Liver (tissue), 9 donors: ENCODE measurements around the gene TMEM217. TPM values are rescaled to one million over a fixed set of nuclear protein-coding genes. Genes with fewer than 3 reads are reported as not detected.

Experiments used
- DNase-seq: peaks from one replicate; pipeline ENCODE4 v3.0.0-alpha.2; 2017; ENCODE audit warnings: low spot score
- H3K27ac ChIP-seq, 2 donors: one replicate each; pipeline ENCODE4 v1.7.0; 2013; ENCODE audit warnings: inconsistent platforms in 2 of 2, low read length in 2 of 2, control low read depth in 1 of 2, low read depth in 1 of 2, mild to moderate bottlenecking in 1 of 2
- H3K27me3 ChIP-seq, 4 donors: one replicate each; pipeline versions ENCODE4 v1.6.1 to v1.7.0; 2013; ENCODE audit warnings: low read length in 3 of 4, inconsistent platforms in 1 of 4, mild to moderate bottlenecking in 1 of 4, moderate library complexity in 1 of 4; ENCODE audit not compliant: control insufficient read depth in 4 of 4, insufficient read depth in 4 of 4
- H3K36me3 ChIP-seq, 4 donors: one replicate each; pipeline versions ENCODE4 v1.6.1 to v1.7.0; 2013; ENCODE audit warnings: low read length in 3 of 4, mild to moderate bottlenecking in 3 of 4, low read depth in 1 of 4, moderate library complexity in 1 of 4; ENCODE audit not compliant: control insufficient read depth in 4 of 4, insufficient read depth in 3 of 4
- H3K4me1 ChIP-seq, 4 donors: one replicate each; pipeline versions ENCODE4 v1.6.1 to v1.7.0; 2013; ENCODE audit warnings: low read length in 3 of 4, mild to moderate bottlenecking in 3 of 4, moderate library complexity in 1 of 4; ENCODE audit not compliant: control insufficient read depth in 4 of 4, insufficient read depth in 4 of 4
- H3K4me3 ChIP-seq, 3 donors: one replicate each; pipeline versions ENCODE4 v1.6.1 to v1.7.0; 2013; ENCODE audit warnings: low read length in 3 of 3, control low read depth in 1 of 3, low read depth in 1 of 3, mild to moderate bottlenecking in 1 of 3
- H3K9ac ChIP-seq, 2 donors: one replicate each; pipeline ENCODE4 v1.7.0; 2013; ENCODE audit warnings: low read length in 2 of 2, mild to moderate bottlenecking in 2 of 2, moderate library complexity in 2 of 2, control low read depth in 1 of 2, low read depth in 1 of 2
- H3K9me3 ChIP-seq, 4 donors: one replicate each; pipeline versions ENCODE4 v1.6.1 to v1.7.0; 2013; ENCODE audit warnings: low read length in 3 of 4; ENCODE audit not compliant: control insufficient read depth in 4 of 4
- EGR1 ChIP-seq, 2 donors: IDR thresholded peaks; 2 replicates each; pipeline ENCODE4 v1.6.1; 2016 to 2018; ENCODE audit warnings: antibody characterized with exemption in 2 of 2, low read depth in 2 of 2
- FOXA1 ChIP-seq: IDR thresholded peaks from 2 replicates; pipeline ENCODE4 v1.6.1; 2016; ENCODE audit warnings: antibody characterized with exemption
- FOXA2 ChIP-seq: IDR thresholded peaks from 2 replicates; pipeline ENCODE4 v1.6.1; 2016; ENCODE audit warnings: antibody characterized with exemption
- GABPA ChIP-seq, 2 donors: IDR thresholded peaks in 1 of 2; conservative IDR thresholded peaks in 1 of 2; 2 replicates each; pipeline ENCODE4 v1.6.1; 2016; ENCODE audit warnings: antibody characterized with exemption in 2 of 2, mild to moderate bottlenecking in 1 of 2, moderate library complexity in 1 of 2
- HNF4A ChIP-seq, 2 donors: conservative IDR thresholded peaks; 2 replicates each; pipeline ENCODE4 v1.6.1; 2016; ENCODE audit warnings: antibody characterized with exemption in 2 of 2, mild to moderate bottlenecking in 2 of 2
- HNF4G ChIP-seq: IDR thresholded peaks from 2 replicates; pipeline ENCODE4 v1.6.1; 2016; ENCODE audit warnings: antibody characterized with exemption
- NR2F2 ChIP-seq: IDR thresholded peaks from 2 replicates; pipeline ENCODE4 v1.6.1; 2016; ENCODE audit warnings: antibody characterized with exemption
- RAD21 ChIP-seq, 2 donors: IDR thresholded peaks; 2 replicates each; pipeline ENCODE4 v1.6.1; 2016; ENCODE audit warnings: antibody characterized with exemption in 2 of 2, mild to moderate bottlenecking in 2 of 2
- RXRA ChIP-seq, 2 donors: IDR thresholded peaks; 2 replicates each; pipeline ENCODE4 v1.6.1; 2017 to 2018; ENCODE audit warnings: antibody characterized with exemption in 2 of 2, mild to moderate bottlenecking in 1 of 2
- SP1 ChIP-seq: IDR thresholded peaks from 2 replicates; pipeline ENCODE4 v1.6.1; 2018; ENCODE audit warnings: antibody characterized with exemption, mild to moderate bottlenecking
- TAF1 ChIP-seq: conservative IDR thresholded peaks from 2 replicates; pipeline ENCODE4 v1.6.1; 2016; ENCODE audit warnings: antibody characterized with exemption, mild to moderate bottlenecking
- YY1 ChIP-seq: IDR thresholded peaks from 2 replicates; pipeline ENCODE4 v1.6.1; 2016; ENCODE audit warnings: antibody characterized with exemption, mild to moderate bottlenecking
- WGBS: extraction: QIAGEN DNeasy Blood & Tissue Kit; methylation state at CpG from one replicate; pipeline ENCODE4 v1.1.7; 2013; 5-methylcytosine and 5-hydroxymethylcytosine counted together
- polyA plus RNA-seq, 2 donors: library from polyadenylated mRNA; stranded (reverse) in 1 of 2; unstranded in 1 of 2; fragments of 200-250 nt in 1 of 2; fragments of >200 nt in 1 of 2; fragmentation: Nextera tagmentation in 1 of 2; extraction: Ambion mirVana in 1 of 2; gene quantifications; one replicate each; pipeline versions ENCODE4 v1.2.1 to v1.2.3, GENCODE V29; 2013 to 2015
- total RNA-seq, 2 donors: library from RNA; depleted of rRNA; stranded (reverse); fragments of >200 nt; gene quantifications; one replicate each; pipeline ENCODE4 v1.2.3, GENCODE V29; 2014
- TF ChIP-seq, protein P1 (sequence below): fragments of 150-350 bp; IDR thresholded peaks from 2 replicates; pipeline ENCODE4 v1.5.1; 2017; ENCODE audit warnings: improper control_type of control experiment, low read depth, low read length; ENCODE audit not compliant: missing input control
- TF ChIP-seq, protein P2 (sequence below): IDR thresholded peaks from 2 replicates; pipeline ENCODE4 v1.6.1; 2016; ENCODE audit warnings: antibody characterized with exemption, mild to moderate bottlenecking
- TF ChIP-seq, protein P3 (sequence below): IDR thresholded peaks from 2 replicates; pipeline ENCODE4 v1.6.1; 2016; ENCODE audit warnings: antibody characterized with exemption
- TF ChIP-seq, protein P4 (sequence below): IDR thresholded peaks from 2 replicates; pipeline ENCODE4 v1.6.1; 2016; ENCODE audit warnings: antibody characterized with exemption
- TF ChIP-seq, protein P5 (sequence below): IDR thresholded peaks from 2 replicates; pipeline ENCODE4 v1.6.1; 2016; ENCODE audit warnings: antibody characterized with exemption
- donor health status: healthy.
- donor health status: healthy.
- donor health status: healthy.
- donor health status: healthy.
- donor health status: healthy.

The TMEM217 gene
- total and polyA plus RNA-seq, 4 donors = 0.39 to 3.2 (median 0.62) TPM

DNA sequence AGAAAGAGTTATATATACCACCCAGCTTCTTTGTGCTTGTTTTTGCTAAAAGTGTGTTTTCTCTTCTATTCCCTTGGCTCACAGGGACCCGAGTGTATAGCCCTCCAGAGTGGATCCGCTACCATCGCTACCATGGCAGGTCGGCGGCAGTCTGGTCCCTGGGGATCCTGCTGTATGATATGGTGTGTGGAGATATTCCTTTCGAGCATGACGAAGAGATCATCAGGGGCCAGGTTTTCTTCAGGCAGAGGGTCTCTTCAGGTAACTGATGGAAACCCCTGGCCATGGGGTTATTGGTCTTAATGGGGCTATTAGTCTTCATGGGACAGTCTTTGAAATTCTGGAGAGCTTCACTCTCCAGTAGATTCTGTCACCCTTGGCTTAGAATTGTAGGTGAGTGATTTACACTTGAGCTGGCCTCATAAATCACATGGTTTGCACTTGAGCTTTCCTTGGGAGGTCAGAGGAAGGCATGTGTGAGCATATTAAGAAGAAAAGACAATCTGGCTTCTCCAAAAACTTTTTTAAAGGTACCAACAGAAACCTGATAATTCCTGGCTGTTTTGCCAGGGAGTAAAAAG, 84.9 kb downstream of the TMEM217 start:
- H3K36me3 ChIP-seq = peaks cover 18 to 31% (median 26%) of the 10 kb centered on the region in 4 donors
- TF ChIP-seq FOXA2 = no peak
- TF ChIP-seq, protein P1, sequence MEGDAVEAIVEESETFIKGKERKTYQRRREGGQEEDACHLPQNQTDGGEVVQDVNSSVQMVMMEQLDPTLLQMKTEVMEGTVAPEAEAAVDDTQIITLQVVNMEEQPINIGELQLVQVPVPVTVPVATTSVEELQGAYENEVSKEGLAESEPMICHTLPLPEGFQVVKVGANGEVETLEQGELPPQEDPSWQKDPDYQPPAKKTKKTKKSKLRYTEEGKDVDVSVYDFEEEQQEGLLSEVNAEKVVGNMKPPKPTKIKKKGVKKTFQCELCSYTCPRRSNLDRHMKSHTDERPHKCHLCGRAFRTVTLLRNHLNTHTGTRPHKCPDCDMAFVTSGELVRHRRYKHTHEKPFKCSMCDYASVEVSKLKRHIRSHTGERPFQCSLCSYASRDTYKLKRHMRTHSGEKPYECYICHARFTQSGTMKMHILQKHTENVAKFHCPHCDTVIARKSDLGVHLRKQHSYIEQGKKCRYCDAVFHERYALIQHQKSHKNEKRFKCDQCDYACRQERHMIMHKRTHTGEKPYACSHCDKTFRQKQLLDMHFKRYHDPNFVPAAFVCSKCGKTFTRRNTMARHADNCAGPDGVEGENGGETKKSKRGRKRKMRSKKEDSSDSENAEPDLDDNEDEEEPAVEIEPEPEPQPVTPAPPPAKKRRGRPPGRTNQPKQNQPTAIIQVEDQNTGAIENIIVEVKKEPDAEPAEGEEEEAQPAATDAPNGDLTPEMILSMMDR = no peak
- TF ChIP-seq, protein P2, sequence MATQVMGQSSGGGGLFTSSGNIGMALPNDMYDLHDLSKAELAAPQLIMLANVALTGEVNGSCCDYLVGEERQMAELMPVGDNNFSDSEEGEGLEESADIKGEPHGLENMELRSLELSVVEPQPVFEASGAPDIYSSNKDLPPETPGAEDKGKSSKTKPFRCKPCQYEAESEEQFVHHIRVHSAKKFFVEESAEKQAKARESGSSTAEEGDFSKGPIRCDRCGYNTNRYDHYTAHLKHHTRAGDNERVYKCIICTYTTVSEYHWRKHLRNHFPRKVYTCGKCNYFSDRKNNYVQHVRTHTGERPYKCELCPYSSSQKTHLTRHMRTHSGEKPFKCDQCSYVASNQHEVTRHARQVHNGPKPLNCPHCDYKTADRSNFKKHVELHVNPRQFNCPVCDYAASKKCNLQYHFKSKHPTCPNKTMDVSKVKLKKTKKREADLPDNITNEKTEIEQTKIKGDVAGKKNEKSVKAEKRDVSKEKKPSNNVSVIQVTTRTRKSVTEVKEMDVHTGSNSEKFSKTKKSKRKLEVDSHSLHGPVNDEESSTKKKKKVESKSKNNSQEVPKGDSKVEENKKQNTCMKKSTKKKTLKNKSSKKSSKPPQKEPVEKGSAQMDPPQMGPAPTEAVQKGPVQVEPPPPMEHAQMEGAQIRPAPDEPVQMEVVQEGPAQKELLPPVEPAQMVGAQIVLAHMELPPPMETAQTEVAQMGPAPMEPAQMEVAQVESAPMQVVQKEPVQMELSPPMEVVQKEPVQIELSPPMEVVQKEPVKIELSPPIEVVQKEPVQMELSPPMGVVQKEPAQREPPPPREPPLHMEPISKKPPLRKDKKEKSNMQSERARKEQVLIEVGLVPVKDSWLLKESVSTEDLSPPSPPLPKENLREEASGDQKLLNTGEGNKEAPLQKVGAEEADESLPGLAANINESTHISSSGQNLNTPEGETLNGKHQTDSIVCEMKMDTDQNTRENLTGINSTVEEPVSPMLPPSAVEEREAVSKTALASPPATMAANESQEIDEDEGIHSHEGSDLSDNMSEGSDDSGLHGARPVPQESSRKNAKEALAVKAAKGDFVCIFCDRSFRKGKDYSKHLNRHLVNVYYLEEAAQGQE = no peak
- TF ChIP-seq FOXA1 = no peak
- no peak for TF ChIP-seq HNF4G
- H3K27ac ChIP-seq = no peak overlapping the region
- peak overlapping the region; percentile 35 to 97 (median 84) for H3K4me3 ChIP-seq
- peaks cover 3 to 17% (median 6%) of the 10 kb centered on the region in 4 donors for H3K4me1 ChIP-seq
- H3K27me3 ChIP-seq = no peaks in the 10 kb centered on the region
- H3K9me3 ChIP-seq = no peaks in the 10 kb centered on the region
- peak overlapping the region in 1 of 2 donors; percentile 51 for H3K9ac ChIP-seq
- DNase-seq = no peak
- WGBS = 90% methylated on average over 7 of the region's 7 CpGs

DNA sequence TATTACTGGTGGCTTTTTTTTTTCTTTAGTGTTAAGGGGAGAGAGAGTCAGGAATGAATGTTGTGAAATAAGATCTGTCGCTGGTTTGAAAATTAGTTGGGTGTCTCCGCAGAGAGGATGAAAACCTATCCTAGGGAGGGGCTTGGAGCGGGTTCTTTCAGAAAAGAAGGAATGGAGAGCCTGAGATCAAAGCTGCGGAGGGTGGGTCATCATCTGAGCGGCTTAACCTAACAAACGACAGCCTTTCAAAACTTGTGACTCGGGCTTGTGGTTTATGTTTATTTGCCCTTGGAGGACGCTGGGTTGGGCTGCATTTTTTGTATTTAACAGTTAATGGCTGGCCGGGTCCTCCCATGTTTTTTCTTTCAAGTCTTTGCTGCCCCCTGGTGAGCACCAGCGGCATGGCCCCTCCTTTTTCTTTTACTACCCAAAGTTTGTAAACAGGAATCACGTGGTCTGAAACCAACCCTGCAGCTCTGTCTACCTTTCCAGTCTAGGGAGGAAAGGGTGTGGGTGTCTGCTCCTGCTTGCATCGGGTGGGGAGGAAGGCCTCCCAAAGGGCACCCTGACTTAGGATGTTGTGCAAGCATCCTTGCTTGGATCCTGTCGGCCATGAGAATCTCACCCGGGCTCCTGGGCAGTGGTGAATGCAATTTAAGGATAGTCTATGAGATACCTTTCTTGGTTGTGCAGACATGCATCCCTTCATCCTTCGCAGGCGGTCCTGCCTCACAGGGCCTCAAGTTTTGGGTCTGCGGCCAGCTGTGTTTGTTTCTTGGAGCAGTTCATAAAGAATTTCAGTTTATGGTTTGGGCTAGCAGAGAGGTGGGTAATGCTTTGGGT, 85.8 kb downstream of the TMEM217 start:
- Histone ChIP-seq H3K9ac (peak overlapping the region; percentile 85 to 89), H3K27me3 (no peaks in the 10 kb centered on the region), H3K36me3 (peaks cover 18 to 31% (median 26%) of the 10 kb centered on the region in 4 donors), H3K4me3 (peak overlapping the region; percentile 84 to 97 (median 94)), H3K9me3 (no peaks in the 10 kb centered on the region), H3K4me1 (peaks cover 3 to 17% (median 6%) of the 10 kb centered on the region in 4 donors), H3K27ac (peak overlapping the region; percentile 87 to 93)
- 14% methylated on average over 17 of the region's 17 CpGs for WGBS
- DNase-seq = peak; percentile 94
- TF ChIP-seq YY1 (peak; percentile 94), FOXA1 (peak; percentile 91), RXRA (IDR thresholded peaks at IDR 0.05) (peak; percentile 59 to 77), TAF1 (peak; percentile 46), SP1 (peak; percentile 74), HNF4A (conservative IDR thresholded peaks at IDR 0.05) (peak; percentile 67 to 71), NR2F2 (peak; percentile 17), RAD21 (IDR thresholded peaks at IDR 0.05) (peak; percentile 99), FOXA2 (peak; percentile 92), EGR1 (IDR thresholded peaks at IDR 0.05; ENCODE audit: low read depth in 2 of 2) (peak in 1 of 2 donors; percentile 53), HNF4G (peak; percentile 14), GABPA (IDR thresholded peaks at IDR 0.05 in 1 of 2, conservative IDR thresholded peaks at IDR 0.05 in 1 of 2) (peak; percentile 26 to 43)
- TF ChIP-seq, protein P3, sequence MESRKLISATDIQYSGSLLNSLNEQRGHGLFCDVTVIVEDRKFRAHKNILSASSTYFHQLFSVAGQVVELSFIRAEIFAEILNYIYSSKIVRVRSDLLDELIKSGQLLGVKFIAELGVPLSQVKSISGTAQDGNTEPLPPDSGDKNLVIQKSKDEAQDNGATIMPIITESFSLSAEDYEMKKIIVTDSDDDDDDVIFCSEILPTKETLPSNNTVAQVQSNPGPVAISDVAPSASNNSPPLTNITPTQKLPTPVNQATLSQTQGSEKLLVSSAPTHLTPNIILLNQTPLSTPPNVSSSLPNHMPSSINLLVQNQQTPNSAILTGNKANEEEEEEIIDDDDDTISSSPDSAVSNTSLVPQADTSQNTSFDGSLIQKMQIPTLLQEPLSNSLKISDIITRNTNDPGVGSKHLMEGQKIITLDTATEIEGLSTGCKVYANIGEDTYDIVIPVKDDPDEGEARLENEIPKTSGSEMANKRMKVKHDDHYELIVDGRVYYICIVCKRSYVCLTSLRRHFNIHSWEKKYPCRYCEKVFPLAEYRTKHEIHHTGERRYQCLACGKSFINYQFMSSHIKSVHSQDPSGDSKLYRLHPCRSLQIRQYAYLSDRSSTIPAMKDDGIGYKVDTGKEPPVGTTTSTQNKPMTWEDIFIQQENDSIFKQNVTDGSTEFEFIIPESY = peak; percentile 18
- TF ChIP-seq, protein P4, sequence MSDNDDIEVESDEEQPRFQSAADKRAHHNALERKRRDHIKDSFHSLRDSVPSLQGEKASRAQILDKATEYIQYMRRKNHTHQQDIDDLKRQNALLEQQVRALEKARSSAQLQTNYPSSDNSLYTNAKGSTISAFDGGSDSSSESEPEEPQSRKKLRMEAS = peak; percentile 58
- TF ChIP-seq, protein P5, sequence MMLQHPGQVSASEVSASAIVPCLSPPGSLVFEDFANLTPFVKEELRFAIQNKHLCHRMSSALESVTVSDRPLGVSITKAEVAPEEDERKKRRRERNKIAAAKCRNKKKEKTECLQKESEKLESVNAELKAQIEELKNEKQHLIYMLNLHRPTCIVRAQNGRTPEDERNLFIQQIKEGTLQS = peak; percentile 56
- TF ChIP-seq, protein P2 = peak; percentile 39
